ENCODE results near the gene MRPL41. TPM values are rescaled to one million over a fixed set of nuclear protein-coding genes. Genes with fewer than 3 reads are reported as not detected.

MRPL41 gene
- 100 to 1,000 TPM in 1 of 4 donors, 10 to 100 TPM in 3; 77.1 to 161 (median 98.3) TPM for total RNA-seq

DNA sequence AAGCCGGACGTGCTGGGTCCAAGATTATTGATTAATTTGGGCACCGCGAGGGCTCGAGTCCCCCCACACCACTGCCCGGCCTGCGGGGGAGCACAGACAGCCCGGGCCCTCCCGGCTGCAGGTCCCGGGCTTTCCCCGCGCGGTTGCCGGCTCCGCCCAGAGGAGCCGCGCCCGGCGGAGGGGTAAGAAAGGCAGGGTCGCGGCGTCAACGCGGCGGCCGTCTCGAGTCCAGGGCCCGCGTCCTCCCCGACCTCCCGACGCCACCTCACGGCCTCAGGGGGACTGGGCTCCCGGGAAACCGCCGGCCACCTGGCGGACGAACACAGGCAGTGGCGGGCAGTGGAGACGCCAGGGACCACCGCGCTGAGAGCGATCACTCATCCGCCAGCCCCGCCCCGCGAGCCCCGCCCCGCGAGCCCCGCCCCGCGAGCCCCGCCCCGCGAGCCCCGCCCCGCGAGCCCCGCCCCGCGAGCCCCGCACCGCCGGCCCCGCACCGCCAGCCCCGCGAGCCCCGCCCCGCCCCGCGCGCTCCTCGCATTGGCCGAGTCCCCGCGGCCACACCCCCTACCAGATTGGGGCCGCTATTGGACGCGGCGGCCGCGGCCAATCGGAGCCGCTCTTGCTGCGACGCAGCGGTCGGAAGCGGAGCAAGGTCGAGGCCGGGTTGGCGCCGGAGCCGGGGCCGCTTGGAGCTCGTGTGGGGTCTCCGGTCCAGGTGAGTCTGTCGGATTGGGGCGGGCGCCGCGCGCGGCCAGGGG is at the start of gene MRPL41:
TSS of gene MRPL41 (plus strand) at position 616 of the 758 bp plus-strand sequence. CDS start 203 bp downstream, outside the sequence.
- TF ChIP-seq POLR2A (IDR thresholded peaks at IDR 0.05) (peak; percentile 41 to 63), EP300 (IDR thresholded peaks at IDR 0.05) (peak in 1 of 2 donors; percentile 73)
- TF ChIP-seq, protein P1, sequence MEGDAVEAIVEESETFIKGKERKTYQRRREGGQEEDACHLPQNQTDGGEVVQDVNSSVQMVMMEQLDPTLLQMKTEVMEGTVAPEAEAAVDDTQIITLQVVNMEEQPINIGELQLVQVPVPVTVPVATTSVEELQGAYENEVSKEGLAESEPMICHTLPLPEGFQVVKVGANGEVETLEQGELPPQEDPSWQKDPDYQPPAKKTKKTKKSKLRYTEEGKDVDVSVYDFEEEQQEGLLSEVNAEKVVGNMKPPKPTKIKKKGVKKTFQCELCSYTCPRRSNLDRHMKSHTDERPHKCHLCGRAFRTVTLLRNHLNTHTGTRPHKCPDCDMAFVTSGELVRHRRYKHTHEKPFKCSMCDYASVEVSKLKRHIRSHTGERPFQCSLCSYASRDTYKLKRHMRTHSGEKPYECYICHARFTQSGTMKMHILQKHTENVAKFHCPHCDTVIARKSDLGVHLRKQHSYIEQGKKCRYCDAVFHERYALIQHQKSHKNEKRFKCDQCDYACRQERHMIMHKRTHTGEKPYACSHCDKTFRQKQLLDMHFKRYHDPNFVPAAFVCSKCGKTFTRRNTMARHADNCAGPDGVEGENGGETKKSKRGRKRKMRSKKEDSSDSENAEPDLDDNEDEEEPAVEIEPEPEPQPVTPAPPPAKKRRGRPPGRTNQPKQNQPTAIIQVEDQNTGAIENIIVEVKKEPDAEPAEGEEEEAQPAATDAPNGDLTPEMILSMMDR (IDR thresholded peaks at IDR 0.05), result peak; percentile 32 to 71 (median 44)
- peak; percentile 72 to 82 for DNase-seq (ENCODE audit: low spot score in 2 of 2)
- H3K36me3 ChIP-seq, result peaks cover 0 to 42% (median 7%) of the 10 kb centered on the region in 3 donors
- H3K27me3 ChIP-seq, result no peaks in the 10 kb centered on the region
- peak within 1 kb of the TSS; percentile 88 to 99 (median 93) for H3K27ac ChIP-seq
- no peaks in the 10 kb centered on the region for H3K9me3 ChIP-seq
- 1 to 2% methylated on average over 45 to 54 of the region's 106 CpGs for WGBS, 2 donors
- peaks cover 0 to 44% (median 15%) of the 10 kb centered on the region in 4 donors for H3K4me1 ChIP-seq
- peak within 1 kb of the TSS; percentile 63 to 98 (median 88) for H3K4me3 ChIP-seq

- DNase-seq (ENCODE audit: low spot score in 2 of 2), result no peak
- H3K4me1 ChIP-seq, result no peaks in the 10 kb centered on the region
- peaks cover 0 to 51% (median 0%) of the 10 kb centered on the region in 3 donors for H3K36me3 ChIP-seq
- no peak overlapping the region for H3K4me3 ChIP-seq
- H3K9me3 ChIP-seq, result no peaks in the 10 kb centered on the region
- no peaks in the 10 kb centered on the region for H3K27me3 ChIP-seq
- TF ChIP-seq POLR2A (IDR thresholded peaks at IDR 0.05) (no peak), EP300 (IDR thresholded peaks at IDR 0.05) (no peak)
- TF ChIP-seq, protein P1 (IDR thresholded peaks at IDR 0.05), result no peak
- no peak overlapping the region for H3K27ac ChIP-seq
- WGBS, 2 donors, result 77 to 82% methylated on average over 34 to 36 of the region's 36 CpGs
These were observed 49.4 kb upstream of the MRPL41 start for GRCh38 chr9:137502008-137502911.

DNA sequence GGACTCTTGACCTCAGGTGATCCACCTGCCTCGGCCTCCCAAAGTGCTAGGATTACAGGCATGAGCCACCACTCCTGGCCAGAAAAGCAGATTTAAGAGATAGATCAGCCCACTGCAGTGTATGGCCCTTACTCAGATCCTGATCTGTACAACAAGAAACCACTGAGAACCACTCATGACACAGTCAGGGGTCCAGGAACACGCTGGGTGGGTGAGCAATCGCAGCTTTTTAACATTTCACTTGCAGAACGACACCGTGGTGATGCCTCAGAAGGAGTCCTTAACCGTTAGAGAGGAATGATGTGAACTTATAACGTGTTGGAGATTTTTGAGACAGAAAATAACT is 47.3 kb upstream of the MRPL41 start:
- Histone ChIP-seq H3K9me3 (peaks cover 0 to 2% (median 0%) of the 10 kb centered on the region in 4 donors), H3K27me3 (no peaks in the 10 kb centered on the region), H3K4me1 (no peaks in the 10 kb centered on the region), H3K36me3 (peaks cover 0 to 43% (median 0%) of the 10 kb centered on the region in 3 donors), H3K4me3 (no peak overlapping the region), H3K27ac (no peak overlapping the region)
- 91 to 92% methylated on average over 7 of the region's 7 CpGs for WGBS, 2 donors
- DNase-seq (ENCODE audit: low spot score in 2 of 2), result no peak
- TF ChIP-seq POLR2A (IDR thresholded peaks at IDR 0.05) (no peak), EP300 (IDR thresholded peaks at IDR 0.05) (no peak)

- no peaks in the 10 kb centered on the region for H3K27me3 ChIP-seq
- H3K9me3 ChIP-seq, result peaks cover 0 to 4% (median 0%) of the 10 kb centered on the region in 4 donors
- no peaks in the 10 kb centered on the region for H3K4me1 ChIP-seq
- TF ChIP-seq EP300 (IDR thresholded peaks at IDR 0.05), result no peak
- TF ChIP-seq, protein P1 (IDR thresholded peaks at IDR 0.05), result no peak
- no peak for TF ChIP-seq POLR2A (IDR thresholded peaks at IDR 0.05)
- no peak overlapping the region for H3K27ac ChIP-seq
- H3K36me3 ChIP-seq, result peaks cover 0 to 34% (median 0%) of the 10 kb centered on the region in 3 donors
- 91 to 92% methylated on average over 25 to 26 of the region's 28 CpGs for WGBS, 2 donors
- no peak for DNase-seq (ENCODE audit: low spot score in 2 of 2)
- no peak overlapping the region for H3K4me3 ChIP-seq
These were observed 46.1 kb upstream of the MRPL41 start for GRCh38 chr9:137505421-137506140.

DNA sequence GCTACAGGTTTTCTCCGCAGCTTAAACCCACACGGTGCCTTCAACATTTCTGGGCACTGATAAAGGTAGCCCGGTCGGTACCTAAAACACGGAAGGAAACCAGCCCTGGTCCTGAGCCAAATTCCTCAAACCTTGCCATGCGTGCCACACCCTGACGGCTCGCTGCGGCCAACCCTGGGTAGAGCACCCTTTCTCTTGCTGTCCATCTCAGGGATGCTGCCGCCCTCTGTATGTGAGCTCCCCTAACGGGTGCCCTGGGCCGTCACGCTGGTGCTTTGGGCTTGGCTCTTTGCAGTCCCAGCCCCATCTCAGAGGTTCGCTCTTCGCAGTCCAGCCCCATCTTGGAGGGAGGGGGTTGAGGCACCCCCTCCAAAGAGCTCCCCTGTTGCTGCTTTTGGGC is 45.4 kb upstream of the MRPL41 start:
- no peak for DNase-seq (ENCODE audit: low spot score in 2 of 2)
- peaks cover 0 to 4% (median 0%) of the 10 kb centered on the region in 4 donors for H3K9me3 ChIP-seq
- H3K36me3 ChIP-seq, result peaks cover 0 to 32% (median 0%) of the 10 kb centered on the region in 3 donors
- 82 to 91% methylated on average over 14 to 15 of the region's 15 CpGs for WGBS, 2 donors
- TF ChIP-seq, protein P1 (IDR thresholded peaks at IDR 0.05), result no peak
- TF ChIP-seq EP300 (IDR thresholded peaks at IDR 0.05) (no peak), POLR2A (IDR thresholded peaks at IDR 0.05) (no peak)
- no peak overlapping the region for H3K27ac ChIP-seq
- H3K27me3 ChIP-seq, result no peaks in the 10 kb centered on the region
- H3K4me3 ChIP-seq, result no peak overlapping the region
- no peaks in the 10 kb centered on the region for H3K4me1 ChIP-seq

All from tibial nerve (tissue), 4 donors.